ENCODE results near the gene PHF24.

DNA sequence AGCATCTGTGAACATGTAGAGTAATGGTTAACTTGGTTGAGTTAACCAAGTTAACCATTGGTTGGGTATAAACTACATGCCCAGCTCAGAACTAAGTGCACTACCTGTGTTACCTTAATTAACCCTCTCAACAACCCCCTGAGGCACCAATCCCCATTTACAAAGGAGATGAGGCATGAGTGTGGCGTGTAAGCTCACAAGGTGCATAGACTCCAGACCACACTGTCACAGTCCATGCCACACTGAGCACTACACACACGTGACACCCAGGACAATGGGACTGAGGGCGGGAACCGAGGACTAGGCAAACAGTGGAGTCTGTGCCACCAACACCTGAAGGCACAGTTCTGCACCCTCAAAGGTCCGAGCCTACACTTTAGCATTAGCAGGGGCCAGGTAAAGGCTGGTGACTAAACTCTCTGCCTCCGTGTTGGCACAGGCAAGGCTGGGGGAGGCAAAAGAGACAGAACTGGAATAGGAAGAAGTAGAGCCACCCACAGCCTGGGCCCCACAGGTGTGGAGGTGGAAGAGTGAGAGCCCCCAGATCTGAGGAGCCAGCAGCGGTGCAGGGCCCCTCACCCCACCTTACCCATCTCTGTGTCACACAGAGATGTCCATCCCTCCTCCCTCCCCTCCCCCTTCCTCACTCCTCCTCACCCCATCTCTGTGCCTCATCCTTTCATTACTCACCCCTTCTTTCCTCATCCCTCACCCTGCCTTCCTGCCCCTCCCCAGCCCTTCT, 29.2 kb downstream of the PHF24 start:
- TF ChIP-seq, protein P1, sequence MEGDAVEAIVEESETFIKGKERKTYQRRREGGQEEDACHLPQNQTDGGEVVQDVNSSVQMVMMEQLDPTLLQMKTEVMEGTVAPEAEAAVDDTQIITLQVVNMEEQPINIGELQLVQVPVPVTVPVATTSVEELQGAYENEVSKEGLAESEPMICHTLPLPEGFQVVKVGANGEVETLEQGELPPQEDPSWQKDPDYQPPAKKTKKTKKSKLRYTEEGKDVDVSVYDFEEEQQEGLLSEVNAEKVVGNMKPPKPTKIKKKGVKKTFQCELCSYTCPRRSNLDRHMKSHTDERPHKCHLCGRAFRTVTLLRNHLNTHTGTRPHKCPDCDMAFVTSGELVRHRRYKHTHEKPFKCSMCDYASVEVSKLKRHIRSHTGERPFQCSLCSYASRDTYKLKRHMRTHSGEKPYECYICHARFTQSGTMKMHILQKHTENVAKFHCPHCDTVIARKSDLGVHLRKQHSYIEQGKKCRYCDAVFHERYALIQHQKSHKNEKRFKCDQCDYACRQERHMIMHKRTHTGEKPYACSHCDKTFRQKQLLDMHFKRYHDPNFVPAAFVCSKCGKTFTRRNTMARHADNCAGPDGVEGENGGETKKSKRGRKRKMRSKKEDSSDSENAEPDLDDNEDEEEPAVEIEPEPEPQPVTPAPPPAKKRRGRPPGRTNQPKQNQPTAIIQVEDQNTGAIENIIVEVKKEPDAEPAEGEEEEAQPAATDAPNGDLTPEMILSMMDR (IDR thresholded peaks at IDR 0.05) = no peak
- no peak for TF ChIP-seq POLR2A (IDR thresholded peaks at IDR 0.05)
